Mesothelial cell of epicardium (in vitro differentiated cells): ENCODE results near the gene HSD17B10. TPM values are rescaled to one million over a fixed set of nuclear protein-coding genes. Genes with fewer than 3 reads are reported as not detected.
"Not testable (repeated sequence)": the region's sequence is repeated elsewhere in the genome, so short reads cannot be mapped to it uniquely, and the experiment has no call there.

ENCODE experiments used
- DNase-seq, 2 experiments: peaks; one replicate each; pipeline ENCODE4 v3.0.0; 2021; ENCODE audit warnings: low spot score in 2 of 2; ENCODE audit not compliant: unreplicated experiment in 2 of 2
- H3K27ac Mint-ChIP-seq: 2 replicates; pipeline ENCODE4 v1.8.0; 2021; ENCODE audit warnings: mixed read lengths
- H3K27me3 Mint-ChIP-seq: 2 replicates; pipeline ENCODE4 v1.8.0; 2021; ENCODE audit warnings: low read depth, mixed read lengths
- H3K36me3 Mint-ChIP-seq: 2 replicates; pipeline ENCODE4 v1.8.0; 2021; ENCODE audit warnings: mixed read lengths
- H3K4me1 Mint-ChIP-seq: 2 replicates; pipeline ENCODE4 v1.8.0; 2021; ENCODE audit warnings: mixed read lengths
- H3K4me3 Mint-ChIP-seq: 2 replicates; pipeline ENCODE4 v1.8.0; 2021; ENCODE audit warnings: mild to moderate bottlenecking, moderate library complexity, mixed read lengths
- H3K9me3 Mint-ChIP-seq: 2 replicates; pipeline ENCODE4 v1.8.0; 2021; ENCODE audit warnings: mixed read lengths
- total RNA-seq: library from RNA; stranded (reverse); gene quantifications from 3 replicates; pipeline ENCODE4 v1.2.1, GENCODE V29; 2021
- TF ChIP-seq, protein P1 (sequence below): fragments of 200-600 bp; sonication (generic); IDR thresholded peaks from one replicate; pipeline ENCODE4 v1.5.0; 2021; ENCODE audit warnings: antibody characterized with exemption; ENCODE audit not compliant: unreplicated experiment

Gene HSD17B10
- total RNA-seq, 1 donor from 2014 or later = 65.8 TPM

DNA sequence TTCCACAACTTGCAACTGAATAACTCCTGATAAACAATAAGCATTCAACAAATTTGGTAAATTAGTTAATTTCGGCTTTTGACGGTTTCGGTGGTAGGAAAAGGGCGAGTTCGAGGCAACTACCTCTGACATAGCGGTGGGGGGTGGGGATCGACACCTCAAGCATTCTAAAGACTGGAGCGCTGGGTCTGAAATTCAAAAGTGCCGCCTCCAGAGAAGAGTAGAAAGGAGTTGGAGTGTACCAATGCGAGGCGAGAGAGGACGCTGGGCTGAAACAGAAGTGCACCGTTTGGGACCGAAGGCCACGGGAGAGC lies 12.4 kb downstream of the HSD17B10 start:
- peak overlapping the region; percentile 100 for H3K4me3 Mint-ChIP-seq
- peak overlapping the region; percentile 100 for H3K27ac Mint-ChIP-seq
- H3K27me3 Mint-ChIP-seq = no peaks in the 10 kb centered on the region
- H3K36me3 Mint-ChIP-seq = peaks cover 5% of the 10 kb centered on the region
- TF ChIP-seq, protein P1, sequence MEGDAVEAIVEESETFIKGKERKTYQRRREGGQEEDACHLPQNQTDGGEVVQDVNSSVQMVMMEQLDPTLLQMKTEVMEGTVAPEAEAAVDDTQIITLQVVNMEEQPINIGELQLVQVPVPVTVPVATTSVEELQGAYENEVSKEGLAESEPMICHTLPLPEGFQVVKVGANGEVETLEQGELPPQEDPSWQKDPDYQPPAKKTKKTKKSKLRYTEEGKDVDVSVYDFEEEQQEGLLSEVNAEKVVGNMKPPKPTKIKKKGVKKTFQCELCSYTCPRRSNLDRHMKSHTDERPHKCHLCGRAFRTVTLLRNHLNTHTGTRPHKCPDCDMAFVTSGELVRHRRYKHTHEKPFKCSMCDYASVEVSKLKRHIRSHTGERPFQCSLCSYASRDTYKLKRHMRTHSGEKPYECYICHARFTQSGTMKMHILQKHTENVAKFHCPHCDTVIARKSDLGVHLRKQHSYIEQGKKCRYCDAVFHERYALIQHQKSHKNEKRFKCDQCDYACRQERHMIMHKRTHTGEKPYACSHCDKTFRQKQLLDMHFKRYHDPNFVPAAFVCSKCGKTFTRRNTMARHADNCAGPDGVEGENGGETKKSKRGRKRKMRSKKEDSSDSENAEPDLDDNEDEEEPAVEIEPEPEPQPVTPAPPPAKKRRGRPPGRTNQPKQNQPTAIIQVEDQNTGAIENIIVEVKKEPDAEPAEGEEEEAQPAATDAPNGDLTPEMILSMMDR = no peak
- DNase-seq = no peak
- H3K4me1 Mint-ChIP-seq = peaks cover 14% of the 10 kb centered on the region
- H3K9me3 Mint-ChIP-seq = peaks cover 18% of the 10 kb centered on the region

DNA sequence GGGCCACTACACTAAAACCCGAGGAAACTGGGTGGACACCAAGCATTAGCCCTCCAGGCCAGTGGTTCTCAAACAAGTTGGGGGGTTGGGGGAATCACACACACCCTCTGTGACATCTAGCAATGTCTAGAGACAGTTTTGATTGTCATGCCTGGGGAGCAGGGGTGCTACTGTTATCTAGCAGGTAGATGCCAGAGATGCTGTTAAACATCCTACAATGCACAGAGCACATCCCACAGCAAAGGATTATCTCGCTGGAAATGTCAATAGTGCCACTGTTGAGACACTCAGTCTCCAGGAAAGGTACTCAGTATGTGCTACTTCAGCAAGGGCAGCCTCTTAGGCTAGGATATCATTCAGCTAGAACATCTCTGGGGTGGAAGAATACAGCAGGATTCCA lies 13.0 kb downstream of the HSD17B10 start:
- no peak for DNase-seq
- Mint-ChIP-seq H3K27me3 (no peaks in the 10 kb centered on the region), H3K9me3 (peaks cover 15% of the 10 kb centered on the region), H3K4me3 (peak overlapping the region; percentile 100), H3K36me3 (peaks cover 5% of the 10 kb centered on the region), H3K27ac (peak overlapping the region; percentile 100), H3K4me1 (peaks cover 14% of the 10 kb centered on the region)
- TF ChIP-seq, protein P1 = no peak

DNA sequence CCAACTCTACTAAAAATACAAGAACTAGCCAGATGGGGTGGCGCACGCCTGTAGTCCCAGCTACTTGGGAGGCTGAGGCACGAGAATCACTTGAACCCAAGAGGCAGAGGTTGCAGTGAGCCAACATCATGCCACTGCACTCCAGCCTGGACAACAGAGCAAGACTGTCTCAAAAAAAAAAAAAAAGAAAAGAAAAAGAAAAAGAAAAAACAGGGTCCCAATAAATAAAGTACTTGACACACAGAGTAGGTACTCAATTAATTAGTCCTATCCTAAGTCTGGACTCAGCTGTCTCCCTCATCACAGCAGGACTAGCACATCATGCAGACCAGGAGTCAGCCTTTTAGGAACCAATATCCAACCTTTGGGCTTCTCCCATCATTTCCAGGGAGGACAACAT lies 13.8 kb downstream of the HSD17B10 start:
- H3K27ac Mint-ChIP-seq, H3K36me3 Mint-ChIP-seq, H3K9me3 Mint-ChIP-seq, H3K27me3 Mint-ChIP-seq, DNase-seq: not testable (repeated sequence)
- peak overlapping the region; percentile 100 for H3K4me3 Mint-ChIP-seq
- H3K4me1 Mint-ChIP-seq = peaks cover 14% of the 10 kb centered on the region

DNA sequence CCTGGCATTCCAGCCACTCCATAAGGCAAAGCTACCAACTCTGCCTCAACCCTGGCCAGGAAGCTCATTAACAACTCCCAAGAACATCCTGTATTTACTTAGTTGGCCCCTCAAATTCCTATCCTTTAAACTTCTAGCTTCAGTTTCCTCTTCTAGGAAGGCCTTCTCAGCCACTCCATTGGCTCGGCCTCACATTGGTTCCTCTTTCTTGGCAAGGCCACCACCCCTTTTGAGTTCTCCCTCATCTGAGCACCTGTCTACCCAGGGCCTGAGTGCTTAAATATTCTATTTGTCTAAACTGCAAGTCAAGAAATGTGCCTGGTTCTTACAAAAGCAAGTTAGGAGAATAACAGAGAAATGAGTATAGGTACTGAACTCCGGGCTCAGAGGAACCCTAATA lies 21.7 kb downstream of the HSD17B10 start:
- Mint-ChIP-seq H3K4me1 (no peaks in the 10 kb centered on the region), H3K27ac (no peak overlapping the region), H3K4me3 (no peak overlapping the region), H3K9me3 (peaks cover 9% of the 10 kb centered on the region), H3K27me3 (no peaks in the 10 kb centered on the region), H3K36me3 (peaks cover 19% of the 10 kb centered on the region)
- no peak for DNase-seq
- TF ChIP-seq, protein P1 = no peak

DNA sequence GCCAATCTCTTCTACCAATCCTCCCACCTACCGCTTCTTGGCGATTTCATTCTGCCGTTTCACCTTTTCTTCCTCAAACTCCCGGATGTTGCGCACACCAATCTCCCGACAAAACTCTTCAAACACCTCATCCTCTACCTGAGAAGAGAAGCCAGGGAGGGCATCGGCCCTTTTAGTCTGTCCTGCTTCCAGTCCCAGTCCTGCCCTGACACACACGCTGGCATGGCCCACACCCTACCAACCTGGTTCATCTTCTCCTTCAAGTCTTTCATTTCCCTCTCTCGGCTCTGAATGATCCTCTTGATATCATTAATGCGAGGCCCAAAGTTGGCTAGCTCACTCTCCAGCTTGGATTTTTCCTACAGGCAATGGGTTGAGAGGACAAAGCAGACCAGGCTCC lies 30.6 kb downstream of the HSD17B10 start:
- DNase-seq = no peak
- Mint-ChIP-seq H3K27me3 (no peaks in the 10 kb centered on the region), H3K9me3 (peaks cover 8% of the 10 kb centered on the region), H3K27ac (no peak overlapping the region), H3K4me3 (no peak overlapping the region), H3K4me1 (no peaks in the 10 kb centered on the region), H3K36me3 (peaks cover 14% of the 10 kb centered on the region)
- TF ChIP-seq, protein P1 = no peak

DNA sequence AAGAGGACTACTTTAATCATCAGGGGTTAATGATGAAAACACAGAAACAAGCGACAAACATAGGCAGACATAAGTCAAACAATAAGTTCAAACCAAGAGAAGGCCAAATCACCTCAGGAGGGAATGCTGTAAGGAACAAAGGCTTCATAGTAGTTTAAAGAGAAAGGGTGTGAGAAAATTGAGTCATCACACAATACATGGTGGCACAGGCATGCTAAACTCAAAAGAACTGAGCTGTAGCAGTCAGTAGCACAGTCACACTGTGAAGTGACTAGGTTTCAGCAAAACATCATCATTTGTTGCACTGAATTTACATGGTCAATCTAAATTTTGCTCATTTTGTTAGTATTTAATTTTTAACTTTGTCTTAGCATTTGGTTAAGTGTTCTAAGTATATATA lies 36.0 kb downstream of the HSD17B10 start:
- TF ChIP-seq, protein P1 = no peak
- peaks cover 5% of the 10 kb centered on the region for H3K36me3 Mint-ChIP-seq
- H3K27me3 Mint-ChIP-seq = no peaks in the 10 kb centered on the region
- no peak for DNase-seq
- H3K27ac Mint-ChIP-seq = no peak overlapping the region
- peaks cover 12% of the 10 kb centered on the region for H3K9me3 Mint-ChIP-seq
- no peaks in the 10 kb centered on the region for H3K4me1 Mint-ChIP-seq
- H3K4me3 Mint-ChIP-seq = no peak overlapping the region
